Fibroblast of lung (primary cell): Measurements from ENCODE around the gene ADCY3.

ENCODE experiments used
- EZH2 ChIP-seq: IDR thresholded peaks from 2 replicates; pipeline ENCODE4 v1.5.1; 2012; ENCODE audit warnings: low read length, control low read depth, mild to moderate bottlenecking; ENCODE audit errors: missing control alignments
- TF ChIP-seq, protein P1 (sequence below), 2 donors: IDR thresholded peaks in 1 of 2; conservative IDR thresholded peaks in 1 of 2; 1 replicate in 1 of 2; 2 replicates in 1 of 2; pipeline ENCODE4 v1.5.1; 2011 to 2012; ENCODE audit warnings: low read length in 2 of 2, control low read depth in 1 of 2, inconsistent platforms in 1 of 2, low read depth in 1 of 2, mild to moderate bottlenecking in 1 of 2

DNA sequence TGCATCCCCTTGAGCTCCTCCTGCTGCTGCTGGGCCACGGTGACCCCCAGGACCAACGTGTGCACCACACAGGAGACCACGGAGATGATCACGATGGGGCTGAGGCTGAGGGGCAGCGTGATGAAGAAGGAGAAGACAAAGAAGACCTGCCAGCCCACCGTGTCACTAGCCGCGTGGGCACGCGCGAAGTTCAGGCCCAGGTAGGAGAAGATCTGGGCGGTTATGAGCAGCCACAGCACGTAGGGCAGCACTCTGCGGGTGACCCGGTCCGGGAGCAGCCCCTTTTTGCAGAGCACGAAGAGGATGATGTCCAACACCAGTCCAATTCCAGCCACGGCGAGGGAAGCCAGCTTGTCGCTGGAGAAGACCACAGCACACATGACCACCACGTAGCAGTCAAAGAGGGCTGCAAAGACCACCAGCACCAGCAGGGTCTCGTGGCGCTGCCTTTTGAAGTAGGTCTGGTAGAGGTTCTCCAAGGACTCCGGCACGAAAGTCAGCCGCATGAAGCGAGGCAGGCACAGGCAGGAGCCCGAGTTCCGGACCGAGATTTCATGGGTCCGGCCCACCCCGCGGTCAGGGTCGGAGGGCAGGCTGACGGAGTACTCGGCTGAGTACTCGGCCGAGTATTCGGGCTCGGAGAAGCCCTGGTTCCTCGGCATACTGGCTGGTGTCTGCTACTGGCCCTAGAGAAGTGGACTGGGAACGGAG, 1.6 kb downstream of the ADCY3 start:
- TF ChIP-seq, protein P1, sequence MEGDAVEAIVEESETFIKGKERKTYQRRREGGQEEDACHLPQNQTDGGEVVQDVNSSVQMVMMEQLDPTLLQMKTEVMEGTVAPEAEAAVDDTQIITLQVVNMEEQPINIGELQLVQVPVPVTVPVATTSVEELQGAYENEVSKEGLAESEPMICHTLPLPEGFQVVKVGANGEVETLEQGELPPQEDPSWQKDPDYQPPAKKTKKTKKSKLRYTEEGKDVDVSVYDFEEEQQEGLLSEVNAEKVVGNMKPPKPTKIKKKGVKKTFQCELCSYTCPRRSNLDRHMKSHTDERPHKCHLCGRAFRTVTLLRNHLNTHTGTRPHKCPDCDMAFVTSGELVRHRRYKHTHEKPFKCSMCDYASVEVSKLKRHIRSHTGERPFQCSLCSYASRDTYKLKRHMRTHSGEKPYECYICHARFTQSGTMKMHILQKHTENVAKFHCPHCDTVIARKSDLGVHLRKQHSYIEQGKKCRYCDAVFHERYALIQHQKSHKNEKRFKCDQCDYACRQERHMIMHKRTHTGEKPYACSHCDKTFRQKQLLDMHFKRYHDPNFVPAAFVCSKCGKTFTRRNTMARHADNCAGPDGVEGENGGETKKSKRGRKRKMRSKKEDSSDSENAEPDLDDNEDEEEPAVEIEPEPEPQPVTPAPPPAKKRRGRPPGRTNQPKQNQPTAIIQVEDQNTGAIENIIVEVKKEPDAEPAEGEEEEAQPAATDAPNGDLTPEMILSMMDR (conservative IDR thresholded peaks at IDR 0.05 in 1 of 2, IDR thresholded peaks at IDR 0.05 in 1 of 2; ENCODE audit: low read depth in 1 of 2, low read length in 2 of 2) = no peak
- no peak for TF ChIP-seq EZH2
